DOHH2 (cell line): Measurements from ENCODE around the gene PRR15.

Source experiments
- EZH2phosphoT487 ChIP-seq: fragments of 200-600 bp; sonication (generic); IDR thresholded peaks from 2 replicates; pipeline ENCODE4 v1.6.1; 2017; ENCODE audit warnings: borderline replicate concordance, mild to moderate bottlenecking, antibody characterized with exemption, low read length, moderate library complexity, mixed read lengths
- TF ChIP-seq, protein P1 (sequence below): fragments of 200-600 bp; sonication (generic); IDR thresholded peaks from one replicate; pipeline ENCODE4 v1.5.1; 2014; ENCODE audit warnings: antibody characterized with exemption, mild to moderate bottlenecking, low read depth, low read length; ENCODE audit not compliant: poor library complexity, severe bottlenecking

DNA sequence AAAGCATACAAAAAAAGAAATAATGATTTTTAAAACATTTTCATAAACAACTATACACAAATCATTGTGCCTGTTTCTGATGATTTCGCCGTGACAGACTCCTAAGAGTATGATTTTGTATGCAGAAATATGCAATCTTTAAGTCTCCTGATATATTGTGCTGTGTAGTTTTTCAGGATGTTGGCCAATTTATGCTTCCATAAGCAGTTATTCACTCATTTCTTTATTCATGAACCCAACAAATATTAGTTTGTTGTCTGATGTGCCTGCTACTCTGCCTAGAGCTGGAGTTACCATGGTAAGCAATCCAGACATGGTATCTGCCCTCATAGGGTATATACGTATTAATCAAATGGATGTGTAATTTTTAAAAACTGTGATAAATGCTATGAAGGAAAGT is 40.4 kb downstream of the PRR15 start:
- TF ChIP-seq, protein P1, sequence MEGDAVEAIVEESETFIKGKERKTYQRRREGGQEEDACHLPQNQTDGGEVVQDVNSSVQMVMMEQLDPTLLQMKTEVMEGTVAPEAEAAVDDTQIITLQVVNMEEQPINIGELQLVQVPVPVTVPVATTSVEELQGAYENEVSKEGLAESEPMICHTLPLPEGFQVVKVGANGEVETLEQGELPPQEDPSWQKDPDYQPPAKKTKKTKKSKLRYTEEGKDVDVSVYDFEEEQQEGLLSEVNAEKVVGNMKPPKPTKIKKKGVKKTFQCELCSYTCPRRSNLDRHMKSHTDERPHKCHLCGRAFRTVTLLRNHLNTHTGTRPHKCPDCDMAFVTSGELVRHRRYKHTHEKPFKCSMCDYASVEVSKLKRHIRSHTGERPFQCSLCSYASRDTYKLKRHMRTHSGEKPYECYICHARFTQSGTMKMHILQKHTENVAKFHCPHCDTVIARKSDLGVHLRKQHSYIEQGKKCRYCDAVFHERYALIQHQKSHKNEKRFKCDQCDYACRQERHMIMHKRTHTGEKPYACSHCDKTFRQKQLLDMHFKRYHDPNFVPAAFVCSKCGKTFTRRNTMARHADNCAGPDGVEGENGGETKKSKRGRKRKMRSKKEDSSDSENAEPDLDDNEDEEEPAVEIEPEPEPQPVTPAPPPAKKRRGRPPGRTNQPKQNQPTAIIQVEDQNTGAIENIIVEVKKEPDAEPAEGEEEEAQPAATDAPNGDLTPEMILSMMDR, result no peak
- no peak for TF ChIP-seq EZH2phosphoT487
